Measurements from ENCODE around the gene DCXR. TPM values are rescaled to one million over a fixed set of nuclear protein-coding genes. Genes with fewer than 3 reads are reported as not detected.

DCXR gene
- total and polyA plus RNA-seq, 2 of the 13 experiments (the other 11 are each of a cell fraction or from before 2014, with no cell fraction given), result 287 to 311 TPM

- no peak for TF ChIP-seq BATF2 (CRISPR knock-in tag; IDR thresholded peaks at IDR 0.05)
- no peak for TF ChIP-seq NKX3-1 (CRISPR knock-in tag; IDR thresholded peaks at IDR 0.05)
- no peak for TF ChIP-seq ZNF792 (CRISPR knock-in tag; IDR thresholded peaks at IDR 0.05)
- TF ChIP-seq ZNF891 (CRISPR knock-in tag; IDR thresholded peaks at IDR 0.05), result no peak
- TF ChIP-seq EHMT2 (IDR thresholded peaks at IDR 0.05; ENCODE audit: borderline replicate concordance, low read depth, low read length), result no peak
- TF ChIP-seq ZNF576 (CRISPR knock-in tag; IDR thresholded peaks at IDR 0.05), result no peak
- no peak for TF ChIP-seq FOXM1 (CRISPR knock-in tag; IDR thresholded peaks at IDR 0.05)
- TF ChIP-seq CREBL2 (CRISPR knock-in tag; IDR thresholded peaks at IDR 0.05; ENCODE audit: borderline replicate concordance), result no peak
- no peak for TF ChIP-seq HDAC6 (IDR thresholded peaks at IDR 0.05; ENCODE audit: low read depth, low read length)
- TF ChIP-seq CBX2 (IDR thresholded peaks at IDR 0.05; ENCODE audit: low read depth, low read length), result no peak
- no peak for TF ChIP-seq CBX2 (CRISPR knock-in tag; IDR thresholded peaks at IDR 0.05; ENCODE audit: low read depth)
- TF ChIP-seq MAX (IDR thresholded peaks at IDR 0.05), result no peak
- TF ChIP-seq JDP2 (CRISPR knock-in tag; IDR thresholded peaks at IDR 0.05; ENCODE audit: borderline replicate concordance), result no peak
- peak; percentile 80; the same call in 1 of the 2 replicates for TF ChIP-seq HES4 (CRISPR knock-in tag; IDR thresholded peaks at IDR 0.05; ENCODE audit: borderline replicate concordance)
- TF ChIP-seq HOXA7 (CRISPR knock-in tag; IDR thresholded peaks at IDR 0.05), result no peak
- no peak for TF ChIP-seq TRIM22 (IDR thresholded peaks at IDR 0.05)
- peak; percentile 71; the same call in 1 of the 2 replicates for TF ChIP-seq BRCA1 (CRISPR knock-in tag; IDR thresholded peaks at IDR 0.05)
- no peak for TF ChIP-seq JUNB (CRISPR knock-in tag; IDR thresholded peaks at IDR 0.05; ENCODE audit: borderline replicate concordance)
- TF ChIP-seq ZNF75D (CRISPR knock-in tag; IDR thresholded peaks at IDR 0.05; ENCODE audit: borderline replicate concordance), result no peak
- TF ChIP-seq ZUFSP (CRISPR knock-in tag; IDR thresholded peaks at IDR 0.05; ENCODE audit: borderline replicate concordance), result no peak
- TF ChIP-seq CEBPG (CRISPR knock-in tag; IDR thresholded peaks at IDR 0.05), result peak; percentile 87
- no peak for TF ChIP-seq XRCC5 (optimal IDR thresholded peaks at IDR 0.05; ENCODE audit: low read length)
- peak; percentile 39 for TF ChIP-seq ZNF121 (CRISPR knock-in tag; IDR thresholded peaks at IDR 0.05)
- no peak for TF ChIP-seq THYN1 (CRISPR knock-in tag; IDR thresholded peaks at IDR 0.05; ENCODE audit: borderline replicate concordance, low read depth)
- TF ChIP-seq ZNF567 (CRISPR knock-in tag; IDR thresholded peaks at IDR 0.05; ENCODE audit: borderline replicate concordance), result no peak
- TF ChIP-seq MLLT10 (CRISPR knock-in tag; IDR thresholded peaks at IDR 0.05), result no peak
- TF ChIP-seq SPEN (CRISPR knock-in tag; IDR thresholded peaks at IDR 0.05; ENCODE audit: low read depth), result no peak
- TF ChIP-seq ZNF83 (CRISPR knock-in tag; IDR thresholded peaks at IDR 0.05; ENCODE audit: borderline replicate concordance), result no peak
- TF ChIP-seq NFYB (CRISPR knock-in tag; IDR thresholded peaks at IDR 0.05), result no peak
- no peak for TF ChIP-seq ZMYM3 (CRISPR knock-in tag; IDR thresholded peaks at IDR 0.05)
- 0 out of 2 replicates have a peak, but pooled peaks have one; percentile 6 for TF ChIP-seq ZNF605 (CRISPR knock-in tag; IDR thresholded peaks at IDR 0.05)
These were observed 37.9 kb downstream of the DCXR start (continued) for GRCh38 chr17:81999587-81999975.
